Caco-2 (cell line): Measurements from ENCODE around the gene ZNF365. TPM values are rescaled to one million over a fixed set of nuclear protein-coding genes. Genes with fewer than 3 reads are reported as not detected.

Experiments
- BruUV-seq: library from RNA; stranded (reverse); fragments of 400-500 nt; replicated peaks from 2 replicates; lab custom pipeline; 2021; lab: Mats Ljungman, UMichigan
- CTCF ChIA-PET: fragments of 300-600 bp; sonication (Branson Sonifier 250); formaldehyde crosslinking; loops from one replicate; lab custom pipeline; 2022; ENCODE audit warnings: antibody characterized with exemption; lab: Charles Lee
- POLR2A ChIA-PET: fragments of 300-600 bp; sonication (Branson Sonifier 250); formaldehyde crosslinking; loops from one replicate; lab custom pipeline; 2022; ENCODE audit warnings: antibody characterized with exemption; lab: Charles Lee
- DNase-seq, 2 experiments: peaks; one replicate each; pipeline versions ENCODE4 v3.0.0 to v3.0.0-alpha.2; 2020 to 2022
- H3K27me3 ChIP-seq: replicated peaks from 2 replicates; pipeline ENCODE4 v1.6.0; 2011; ENCODE audit warnings: low read length; ENCODE audit not compliant: control insufficient read depth, insufficient read depth
- H3K36me3 ChIP-seq: 2 replicates; pipeline ENCODE4 v1.5.1; 2011; ENCODE audit warnings: low read length; ENCODE audit not compliant: control insufficient read depth, insufficient read depth
- H3K4me1 ChIP-seq: fragments of 250-450 bp; sonication (Bioruptor Pico); 2 replicates; pipeline ENCODE4 v1.5.1; 2020; ENCODE audit warnings: mild to moderate bottlenecking
- H3K4me3 ChIP-seq: 2 replicates; pipeline ENCODE4 v1.5.1; 2011; ENCODE audit warnings: low read depth, mild to moderate bottlenecking, control low read depth, low read length
- H3K9me3 ChIP-seq: fragments of 250-450 bp; sonication (Bioruptor Pico); 2 replicates; pipeline ENCODE4 v1.5.1; 2020; ENCODE audit warnings: mild to moderate bottlenecking, moderate library complexity
- H3K27ac Mint-ChIP-seq: one replicate; pipeline ENCODE4 v1.8.0; 2022; ENCODE audit warnings: mixed read lengths; ENCODE audit not compliant: unreplicated experiment
- H3K27me3 Mint-ChIP-seq: one replicate; pipeline ENCODE4 v1.8.0; 2022; ENCODE audit warnings: mixed read lengths; ENCODE audit not compliant: insufficient read depth, unreplicated experiment
- H3K36me3 Mint-ChIP-seq: one replicate; pipeline ENCODE4 v1.8.0; 2022; ENCODE audit warnings: mild to moderate bottlenecking, mixed read lengths; ENCODE audit not compliant: insufficient read depth, unreplicated experiment
- H3K4me1 Mint-ChIP-seq: one replicate; pipeline ENCODE4 v1.8.0; 2022; ENCODE audit warnings: low read depth, mixed read lengths; ENCODE audit not compliant: unreplicated experiment
- H3K4me3 Mint-ChIP-seq: one replicate; pipeline ENCODE4 v1.8.0; 2022; ENCODE audit warnings: mild to moderate bottlenecking, moderate library complexity, mixed read lengths; ENCODE audit not compliant: unreplicated experiment
- H3K9me3 Mint-ChIP-seq: one replicate; pipeline ENCODE4 v1.8.0; 2022; ENCODE audit warnings: mixed read lengths; ENCODE audit not compliant: unreplicated experiment
- CTCF ChIP-seq, 2 experiments: fragments of 200-600 bp in 1 of 2; IDR thresholded peaks; 1 replicate in 1 of 2; 2 replicates in 1 of 2; pipeline versions ENCODE4 v1.5.1 to v1.8.0; 2011 to 2022; ENCODE audit warnings: antibody characterized with exemption in 1 of 2, control low read depth in 1 of 2, inconsistent platforms in 1 of 2, low read depth in 1 of 2, low read length in 1 of 2, mild to moderate bottlenecking in 1 of 2, moderate library complexity in 1 of 2; ENCODE audit not compliant: insufficient read depth in 1 of 2, severe bottlenecking in 1 of 2, unreplicated experiment in 1 of 2
- intact Hi-C: fragments of 100-400 bp; cut with micrococcal nuclease; formaldehyde crosslinking; loops from one replicate; pipeline ENCODE4 v1.10.0; 2022; ENCODE audit not compliant: unreplicated experiment
- total RNA-seq: library from RNA; stranded (reverse); gene quantifications from 2 replicates; pipeline ENCODE4 v1.2.3, GENCODE V29; 2022

Gene ZNF365
- total RNA-seq, 1 experiment from 2014 or later: not detected

GRCh38 chr10:62426600-62426999 is 52.4 kb downstream of the ZNF365 start:
- H3K4me1 ChIP-seq: no peaks in the 10 kb centered on the region
- ChIA-PET POLR2A (no interaction called here), CTCF (interaction anchor here (0.9 kb wide), 1 partner anchor 11 kb away, joined by 3 read pairs; no protein-coding TSS in a partner anchor)
- no peak for DNase-seq
- 0 out of 2 replicates have a peak, but pooled peaks cover 3% of the 10 kb centered on the region for H3K9me3 ChIP-seq
- Mint-ChIP-seq H3K27ac (no peak overlapping the region), H3K9me3 (no peaks in the 10 kb centered on the region), H3K4me1 (no peaks in the 10 kb centered on the region), H3K27me3 (peaks cover 7% of the 10 kb centered on the region), H3K36me3 (no peaks in the 10 kb centered on the region), H3K4me3 (no peak overlapping the region)
- H3K36me3 ChIP-seq: no peaks in the 10 kb centered on the region
- BruUV-seq: no TSS peak
- intact Hi-C loops: no loop called here
- no peak for TF ChIP-seq CTCF (IDR thresholded peaks at IDR 0.05; ENCODE audit: insufficient read depth in 1 of 2, low read depth in 1 of 2, low read length in 1 of 2, severe bottlenecking in 1 of 2, unreplicated experiment in 1 of 2)
- H3K4me3 ChIP-seq: no peak overlapping the region
- H3K27me3 ChIP-seq: no peaks in the 10 kb centered on the region

- peaks cover 17% of the 10 kb centered on the region for H3K27me3 Mint-ChIP-seq
- Histone ChIP-seq H3K4me1 (no peaks in the 10 kb centered on the region), H3K36me3 (no peaks in the 10 kb centered on the region), H3K9me3 (0 out of 2 replicates have a peak, but pooled peaks cover 3% of the 10 kb centered on the region), H3K4me3 (no peak overlapping the region), H3K27me3 (no peaks in the 10 kb centered on the region)
- intact Hi-C loops: loop anchor here (10.0 kb wide), 1 partner anchor 134 kb away; no protein-coding TSS in a partner anchor
- ChIA-PET CTCF (no interaction called here), POLR2A (no interaction called here)
- H3K9me3 Mint-ChIP-seq: no peaks in the 10 kb centered on the region
- no peak overlapping the region for H3K4me3 Mint-ChIP-seq
- no peaks in the 10 kb centered on the region for H3K4me1 Mint-ChIP-seq
- no peaks in the 10 kb centered on the region for H3K36me3 Mint-ChIP-seq
- TF ChIP-seq CTCF (IDR thresholded peaks at IDR 0.05; ENCODE audit: insufficient read depth in 1 of 2, low read depth in 1 of 2, low read length in 1 of 2, severe bottlenecking in 1 of 2, unreplicated experiment in 1 of 2): no peak
- no TSS peak for BruUV-seq
- no peak overlapping the region for H3K27ac Mint-ChIP-seq
- no peak for DNase-seq
Observed at GRCh38 chr10:62430881-62431280, 56.7 kb downstream of the ZNF365 start.

- Mint-ChIP-seq H3K4me1 (no peaks in the 10 kb centered on the region), H3K36me3 (no peaks in the 10 kb centered on the region), H3K9me3 (no peaks in the 10 kb centered on the region), H3K27ac (no peak overlapping the region), H3K4me3 (no peak overlapping the region), H3K27me3 (peaks cover 17% of the 10 kb centered on the region)
- POLR2A ChIA-PET: no interaction called here
- 0 out of 2 replicates have a peak, but pooled peaks cover 3% of the 10 kb centered on the region for H3K9me3 ChIP-seq
- intact Hi-C loops: loop anchor here (10.0 kb wide), 1 partner anchor 132 kb away; no protein-coding TSS in a partner anchor
- no peaks in the 10 kb centered on the region for H3K4me1 ChIP-seq
- DNase-seq: no peak
- no peaks in the 10 kb centered on the region for H3K36me3 ChIP-seq
- no peaks in the 10 kb centered on the region for H3K27me3 ChIP-seq
- no TSS peak for BruUV-seq
- CTCF ChIA-PET: no interaction called here
- H3K4me3 ChIP-seq: no peak overlapping the region
- TF ChIP-seq CTCF (IDR thresholded peaks at IDR 0.05; ENCODE audit: insufficient read depth in 1 of 2, low read depth in 1 of 2, low read length in 1 of 2, severe bottlenecking in 1 of 2, unreplicated experiment in 1 of 2): no peak
Observed at GRCh38 chr10:62433181-62433692, 59.1 kb downstream of the ZNF365 start.
